Esophagus squamous epithelium (tissue), 4 donors: Measurements from ENCODE around the gene TAX1BP1.

ENCODE experiments used
- POLR2A ChIP-seq, 4 donors: fragments of 450-650 bp; IDR thresholded peaks; one replicate each; pipeline ENCODE4 v1.6.1; 2017; ENCODE audit warnings: antibody characterized with exemption in 4 of 4, mild to moderate bottlenecking in 4 of 4, moderate library complexity in 3 of 4
- TF ChIP-seq, protein P1 (sequence below), 6 experiments: fragments of 450-650 bp in 4 of 6; fragments of 200-600 bp in 2 of 6; sonication (generic) in 2 of 6; IDR thresholded peaks; one replicate each; pipeline ENCODE4 v1.5.1; 2016 to 2019; ENCODE audit warnings: antibody characterized with exemption in 6 of 6, mild to moderate bottlenecking in 4 of 6, moderate library complexity in 4 of 6

DNA sequence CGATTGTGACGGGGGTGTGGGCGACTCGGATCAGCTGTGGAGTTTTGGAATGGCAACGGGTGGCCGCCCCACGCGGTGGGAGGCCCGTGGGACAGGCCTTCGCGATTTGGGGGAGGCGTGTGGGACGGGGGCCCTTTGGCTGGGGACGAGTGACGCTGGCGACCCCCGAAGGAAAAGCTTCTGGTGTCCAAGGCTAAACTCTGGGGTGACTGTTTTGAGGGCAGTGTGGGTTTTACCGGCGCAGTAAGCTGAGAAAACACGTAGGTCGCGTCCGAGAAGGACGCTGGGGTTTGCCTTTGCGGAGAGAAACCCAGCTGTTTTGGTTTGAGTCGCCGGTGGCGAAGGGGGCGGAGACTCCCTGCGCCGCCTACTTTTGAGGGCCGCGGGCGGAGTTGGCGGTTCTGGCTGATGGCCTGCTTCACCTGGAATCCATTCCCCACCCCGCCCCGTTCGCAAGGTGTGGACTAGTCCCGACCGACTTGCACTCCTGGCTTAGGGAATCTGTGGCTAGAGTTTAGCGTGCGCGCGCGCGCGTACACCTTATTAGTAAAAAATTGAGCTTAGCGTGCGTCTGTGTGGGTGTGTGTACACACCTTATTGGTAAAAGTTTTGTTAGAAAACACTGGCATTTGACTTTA lies 606 bp downstream of the TAX1BP1 start:
- TF ChIP-seq POLR2A (IDR thresholded peaks at IDR 0.05) = peak in 2 of 4 donors; percentile 14 to 41
- TF ChIP-seq, protein P1, sequence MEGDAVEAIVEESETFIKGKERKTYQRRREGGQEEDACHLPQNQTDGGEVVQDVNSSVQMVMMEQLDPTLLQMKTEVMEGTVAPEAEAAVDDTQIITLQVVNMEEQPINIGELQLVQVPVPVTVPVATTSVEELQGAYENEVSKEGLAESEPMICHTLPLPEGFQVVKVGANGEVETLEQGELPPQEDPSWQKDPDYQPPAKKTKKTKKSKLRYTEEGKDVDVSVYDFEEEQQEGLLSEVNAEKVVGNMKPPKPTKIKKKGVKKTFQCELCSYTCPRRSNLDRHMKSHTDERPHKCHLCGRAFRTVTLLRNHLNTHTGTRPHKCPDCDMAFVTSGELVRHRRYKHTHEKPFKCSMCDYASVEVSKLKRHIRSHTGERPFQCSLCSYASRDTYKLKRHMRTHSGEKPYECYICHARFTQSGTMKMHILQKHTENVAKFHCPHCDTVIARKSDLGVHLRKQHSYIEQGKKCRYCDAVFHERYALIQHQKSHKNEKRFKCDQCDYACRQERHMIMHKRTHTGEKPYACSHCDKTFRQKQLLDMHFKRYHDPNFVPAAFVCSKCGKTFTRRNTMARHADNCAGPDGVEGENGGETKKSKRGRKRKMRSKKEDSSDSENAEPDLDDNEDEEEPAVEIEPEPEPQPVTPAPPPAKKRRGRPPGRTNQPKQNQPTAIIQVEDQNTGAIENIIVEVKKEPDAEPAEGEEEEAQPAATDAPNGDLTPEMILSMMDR (IDR thresholded peaks at IDR 0.05) = no peak
